Transverse colon (tissue), 4 donors: Measurements from ENCODE around the gene DGLUCY. TPM values are rescaled to one million over a fixed set of nuclear protein-coding genes. Genes with fewer than 3 reads are reported as not detected.

ENCODE experiments used
- DNase-seq: peaks from one replicate; pipeline ENCODE4 v3.0.0-alpha.2; 2019
- H3K27ac ChIP-seq, 4 donors: fragments of 200-600 bp; sonication (generic); 2 replicates each; pipeline ENCODE4 v1.5.1; 2016 to 2018; ENCODE audit warnings: inconsistent platforms in 4 of 4
- H3K27me3 ChIP-seq: fragments of 200-600 bp; sonication (generic); 2 replicates; pipeline ENCODE4 v1.5.1; 2017; ENCODE audit warnings: inconsistent platforms
- H3K36me3 ChIP-seq, 4 donors: fragments of 200-600 bp; sonication (generic); 2 replicates each; pipeline ENCODE4 v1.5.1; 2017 to 2019; ENCODE audit warnings: inconsistent platforms in 4 of 4
- H3K4me1 ChIP-seq, 4 donors: fragments of 200-600 bp; sonication (generic); 2 replicates each; pipeline ENCODE4 v1.5.1; 2017 to 2020; ENCODE audit warnings: inconsistent platforms in 4 of 4
- H3K4me3 ChIP-seq, 4 donors: fragments of 200-600 bp; sonication (generic); 1 replicate in 1 of 4; 2 replicates in 3 of 4; pipeline versions ENCODE4 v1.5.1 to v1.6.1; 2017 to 2019; ENCODE audit warnings: inconsistent platforms in 4 of 4
- H3K9me3 ChIP-seq, 2 donors: fragments of 200-600 bp; sonication (generic); 2 replicates each; pipeline ENCODE4 v1.5.1; 2017 to 2019; ENCODE audit warnings: inconsistent platforms in 2 of 2
- EP300 ChIP-seq: sonication (generic); formaldehyde crosslinking; IDR thresholded peaks from one replicate; pipeline ENCODE4 v1.6.1; 2017; ENCODE audit warnings: antibody characterized with exemption, low read depth
- POLR2A ChIP-seq: fragments of 450-650 bp; IDR thresholded peaks from one replicate; pipeline ENCODE4 v1.6.1; 2016; ENCODE audit warnings: antibody characterized with exemption, mild to moderate bottlenecking, moderate library complexity
- POLR2AphosphoS5 ChIP-seq, 3 donors: sonication (generic); formaldehyde crosslinking; IDR thresholded peaks; one replicate each; pipeline ENCODE4 v1.6.1; 2016; ENCODE audit warnings: antibody characterized with exemption in 3 of 3
- WGBS, 2 donors: methylation state at CpG; one replicate each; pipeline ENCODE4 v1.1.5; 2018; ENCODE audit warnings: low coverage in 1 of 2; 5-methylcytosine and 5-hydroxymethylcytosine counted together
- in situ Hi-C, 4 donors: fragments of 200-750 bp; cut with MboI; loops; one replicate each; pipeline versions ENCODE4 v1.15.0 to v1.15.1; 2017; ENCODE audit warnings: low sequenced_read_pairs in 3 of 4, low pct_ligation_motif_present in 1 of 4, low pct_unique_long_range_greater_than_20kb in 1 of 4
- intact Hi-C: fragments of 100-400 bp; cut with DNase I; formaldehyde crosslinking; loops from one replicate; pipeline ENCODE4 v1.15.1; 2023; ENCODE audit warnings: low total_unique reads
- total RNA-seq, 4 donors: library from RNA; depleted of rRNA; stranded (reverse); fragments of >200 nt; gene quantifications; one replicate each; pipeline ENCODE4 v1.1.0, GENCODE V29; 2016
- TF ChIP-seq, protein P1 (sequence below), 5 experiments: fragments of 200-600 bp in 3 of 5; fragments of 450-650 bp in 2 of 5; sonication (generic) in 3 of 5; IDR thresholded peaks; 1 replicate in 2 of 5; 2 replicates in 3 of 5; pipeline ENCODE4 v1.5.1; 2016 to 2017; ENCODE audit warnings: antibody characterized with exemption in 5 of 5, inconsistent platforms in 3 of 5, mild to moderate bottlenecking in 2 of 5, moderate library complexity in 1 of 5

Gene DGLUCY
- total RNA-seq, 4 donors from 2014 or later: 62.1 to 229 (median 102) TPM

GRCh38 chr14:91227183-91227628 lies 113.3 kb downstream of the DGLUCY start:
- no peak for DNase-seq
- Histone ChIP-seq H3K4me1 (peaks cover 0 to 9% (median 6%) of the 10 kb centered on the region in 4 donors), H3K36me3 (peaks cover 0 to 3% (median 0%) of the 10 kb centered on the region in 4 donors), H3K27ac (peak overlapping the region in 1 of 4 donors; percentile 21), H3K27me3 (no peaks in the 10 kb centered on the region), H3K4me3 (no peak overlapping the region), H3K9me3 (no peaks in the 10 kb centered on the region)
- intact Hi-C loops: no loop called here
- 65 to 89% methylated on average over 5 to 7 of the region's 7 CpGs for WGBS, 2 donors
- no peak for TF ChIP-seq POLR2AphosphoS5 (IDR thresholded peaks at IDR 0.05)
- TF ChIP-seq, protein P1, sequence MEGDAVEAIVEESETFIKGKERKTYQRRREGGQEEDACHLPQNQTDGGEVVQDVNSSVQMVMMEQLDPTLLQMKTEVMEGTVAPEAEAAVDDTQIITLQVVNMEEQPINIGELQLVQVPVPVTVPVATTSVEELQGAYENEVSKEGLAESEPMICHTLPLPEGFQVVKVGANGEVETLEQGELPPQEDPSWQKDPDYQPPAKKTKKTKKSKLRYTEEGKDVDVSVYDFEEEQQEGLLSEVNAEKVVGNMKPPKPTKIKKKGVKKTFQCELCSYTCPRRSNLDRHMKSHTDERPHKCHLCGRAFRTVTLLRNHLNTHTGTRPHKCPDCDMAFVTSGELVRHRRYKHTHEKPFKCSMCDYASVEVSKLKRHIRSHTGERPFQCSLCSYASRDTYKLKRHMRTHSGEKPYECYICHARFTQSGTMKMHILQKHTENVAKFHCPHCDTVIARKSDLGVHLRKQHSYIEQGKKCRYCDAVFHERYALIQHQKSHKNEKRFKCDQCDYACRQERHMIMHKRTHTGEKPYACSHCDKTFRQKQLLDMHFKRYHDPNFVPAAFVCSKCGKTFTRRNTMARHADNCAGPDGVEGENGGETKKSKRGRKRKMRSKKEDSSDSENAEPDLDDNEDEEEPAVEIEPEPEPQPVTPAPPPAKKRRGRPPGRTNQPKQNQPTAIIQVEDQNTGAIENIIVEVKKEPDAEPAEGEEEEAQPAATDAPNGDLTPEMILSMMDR (IDR thresholded peaks at IDR 0.05): no peak
- TF ChIP-seq EP300: no peak
- no peak for TF ChIP-seq POLR2A
- in situ Hi-C loops: no loop called here

GRCh38 chr14:91228112-91229004 lies 114.5 kb downstream of the DGLUCY start:
- Histone ChIP-seq H3K4me1 (peaks cover 0 to 12% (median 6%) of the 10 kb centered on the region in 4 donors), H3K36me3 (no peaks in the 10 kb centered on the region), H3K27ac (peak overlapping the region; percentile 13 to 61 (median 32)), H3K9me3 (no peaks in the 10 kb centered on the region), H3K27me3 (no peaks in the 10 kb centered on the region), H3K4me3 (no peak overlapping the region)
- in situ Hi-C loops (no loop called here), intact Hi-C loops (no loop called here)
- no peak for TF ChIP-seq POLR2A
- TF ChIP-seq, protein P1 (IDR thresholded peaks at IDR 0.05): no peak
- TF ChIP-seq EP300: no peak
- no peak for TF ChIP-seq POLR2AphosphoS5 (IDR thresholded peaks at IDR 0.05)
- 81 to 83% methylated on average over 1 to 14 of the region's 14 CpGs for WGBS, 2 donors
- no peak for DNase-seq

DNA sequence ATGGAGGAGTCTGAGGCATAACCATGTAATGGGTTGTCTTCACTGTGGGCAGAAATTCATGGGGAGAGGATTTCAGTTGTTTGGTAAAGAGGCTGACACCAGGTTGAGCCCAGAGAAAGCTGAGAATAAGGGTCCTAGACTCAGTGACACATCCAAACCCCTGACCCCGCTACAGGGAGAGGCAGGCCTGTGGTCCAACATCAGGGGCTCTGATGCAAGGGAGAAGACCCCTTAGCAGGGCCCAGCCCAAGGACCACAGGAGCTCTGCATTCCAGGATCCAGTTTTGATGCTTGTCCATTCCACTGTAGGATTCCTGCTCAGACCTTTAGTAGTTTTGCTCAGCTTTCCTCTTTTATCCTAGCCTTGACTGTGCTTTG lies 115.1 kb downstream of the DGLUCY start:
- WGBS, 2 donors: 100% methylated on average over 1 of the region's 1 CpG; no CpG with 5 or more reads in 1 of the 2 donors
- no peaks in the 10 kb centered on the region for H3K36me3 ChIP-seq
- H3K4me3 ChIP-seq: no peak overlapping the region
- TF ChIP-seq, protein P1 (IDR thresholded peaks at IDR 0.05): no peak
- no peak for TF ChIP-seq POLR2A
- TF ChIP-seq EP300: no peak
- TF ChIP-seq POLR2AphosphoS5 (IDR thresholded peaks at IDR 0.05): no peak
- H3K9me3 ChIP-seq: no peaks in the 10 kb centered on the region
- no peaks in the 10 kb centered on the region for H3K27me3 ChIP-seq
- peaks cover 0 to 12% (median 6%) of the 10 kb centered on the region in 4 donors for H3K4me1 ChIP-seq
- in situ Hi-C loops: no loop called here
- intact Hi-C loops: no loop called here
- no peak for DNase-seq
- H3K27ac ChIP-seq: peak overlapping the region in 1 of 4 donors; percentile 61

DNA sequence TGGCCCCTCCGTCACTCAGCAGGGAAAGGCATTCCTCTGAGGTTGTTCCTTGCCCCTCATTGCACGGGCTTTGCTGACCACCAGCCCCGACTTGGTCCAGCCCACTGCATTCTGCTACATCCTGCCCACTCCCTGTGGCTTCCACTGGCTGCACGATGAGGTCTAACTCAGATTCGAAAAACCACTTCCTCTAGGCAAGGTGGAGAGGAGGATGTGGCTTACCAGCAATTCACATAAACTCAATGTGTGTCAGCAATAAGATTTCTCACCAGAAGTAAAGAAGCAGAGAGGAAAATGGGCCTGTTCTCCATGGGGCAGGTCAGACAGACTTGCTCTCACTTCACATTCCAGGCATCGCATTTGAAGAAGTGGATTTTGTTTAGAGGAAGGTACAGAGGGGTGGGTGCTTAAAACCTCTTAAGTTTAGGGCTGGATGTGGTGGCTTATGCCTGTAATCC lies 115.9 kb downstream of the DGLUCY start:
- Histone ChIP-seq H3K27me3 (no peaks in the 10 kb centered on the region), H3K4me1 (peaks cover 0 to 12% (median 6%) of the 10 kb centered on the region in 4 donors), H3K27ac (peak overlapping the region; percentile 46 to 68 (median 55)), H3K36me3 (no peaks in the 10 kb centered on the region), H3K4me3 (no peak overlapping the region), H3K9me3 (no peaks in the 10 kb centered on the region)
- in situ Hi-C loops: no loop called here
- peak; percentile 48 for DNase-seq
- no peak for TF ChIP-seq EP300
- TF ChIP-seq, protein P1 (IDR thresholded peaks at IDR 0.05): no peak
- TF ChIP-seq POLR2A: no peak
- no peak for TF ChIP-seq POLR2AphosphoS5 (IDR thresholded peaks at IDR 0.05)
- whole genome bisulfite sequencing, 2 donors: 60 to 81% methylated on average over 1 to 6 of the region's 6 CpGs
- intact Hi-C loops: no loop called here
